ENCODE data around the gene CLDN2. TPM values are rescaled to one million over a fixed set of nuclear protein-coding genes. Genes with fewer than 3 reads are reported as not detected.
A peak's percentile ranks its signal among the peaks of the same experiment; 100 is the strongest.

Gene CLDN2
- total and polyA plus RNA-seq, 12 donors, result 0.06 to 10.0 (median 1.7) TPM

GRCh38 chrX:106889468-106889867 is 30.7 kb upstream of the CLDN2 start:
- H3K4me1 ChIP-seq (replicated peaks in 1 of 2), result no peaks in the 10 kb centered on the region
- TF ChIP-seq POLR2A (IDR thresholded peaks at IDR 0.05) (no peak), CTCF (IDR thresholded peaks at IDR 0.05) (no peak)
- no peak overlapping the region for H3K27ac ChIP-seq
- no peak overlapping the region for H3K4me3 ChIP-seq
- intact Hi-C loops (cut with DNase I), result loop anchor here in 1 of 2 donors (5.0 kb wide), 1 partner anchor 73 kb away; no protein-coding TSS in a partner anchor
- DNase-seq, result no peak
- H3K36me3 ChIP-seq (replicated peaks in 1 of 2), result no peaks in the 10 kb centered on the region
- H3K9me3 ChIP-seq (replicated peaks in 1 of 3), result no peaks in the 10 kb centered on the region
- 25 to 100% (median 80%) methylated on average over 1 of the region's 1 CpG for WGBS, 4 donors
- H3K27me3 ChIP-seq, result peaks cover 10% of the 10 kb centered on the region

- H3K4me1 ChIP-seq (replicated peaks in 1 of 2), result peaks cover 0 to 5% of the 10 kb centered on the region in 2 donors
- peak in 3 of 7 donors; percentile 37 to 57 (median 37) for DNase-seq
- H3K27ac ChIP-seq, result no peak overlapping the region
- no peaks in the 10 kb centered on the region for H3K9me3 ChIP-seq (replicated peaks in 1 of 3)
- intact Hi-C loops (cut with DNase I), result no loop called here
- peaks cover 6% of the 10 kb centered on the region for H3K27me3 ChIP-seq
- 44 to 49% (median 47%) methylated on average over 6 to 7 of the region's 7 CpGs for WGBS, 4 donors
- no peak overlapping the region for H3K4me3 ChIP-seq
- TF ChIP-seq CTCF (IDR thresholded peaks at IDR 0.05) (no peak), POLR2A (IDR thresholded peaks at IDR 0.05) (no peak)
- no peaks in the 10 kb centered on the region for H3K36me3 ChIP-seq (replicated peaks in 1 of 2)
Observed at GRCh38 chrX:106891762-106892460, 28.3 kb upstream of the CLDN2 start.

DNA sequence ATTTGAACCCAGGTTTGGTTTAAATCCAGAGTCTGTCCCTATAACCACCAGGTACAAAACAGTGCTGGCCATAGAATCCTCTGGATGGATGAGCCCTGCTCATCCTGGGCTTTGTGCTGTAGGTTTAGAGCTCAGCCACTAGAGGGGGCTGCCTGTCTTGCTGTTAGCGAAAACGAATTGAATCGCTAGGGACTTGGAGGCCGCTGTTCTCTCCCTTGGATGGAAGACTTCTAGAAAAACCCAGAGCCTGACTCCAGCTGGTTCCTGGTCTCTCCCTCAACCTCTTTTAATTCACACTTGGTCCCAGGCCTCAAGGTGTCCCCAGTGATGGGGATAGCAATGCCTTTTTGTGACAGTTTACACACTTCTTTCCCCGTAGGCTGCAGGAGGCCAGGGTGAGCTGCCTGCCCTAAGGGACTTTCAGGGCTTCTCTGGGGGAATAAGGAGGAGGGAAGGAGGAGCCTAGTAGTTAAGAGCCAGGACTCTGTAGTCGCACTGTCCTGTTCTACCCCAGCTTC is 25.8 kb upstream of the CLDN2 start:
- no peaks in the 10 kb centered on the region for H3K36me3 ChIP-seq (replicated peaks in 1 of 2)
- H3K27me3 ChIP-seq, result no peaks in the 10 kb centered on the region
- H3K4me3 ChIP-seq, result no peak overlapping the region
- 13 to 67% (median 23%) methylated on average over 1 to 6 of the region's 6 CpGs for WGBS, 4 donors
- intact Hi-C loops (cut with DNase I), result no loop called here
- H3K4me1 ChIP-seq (replicated peaks in 1 of 2), result peaks cover 0 to 8% of the 10 kb centered on the region in 2 donors
- TF ChIP-seq POLR2A (IDR thresholded peaks at IDR 0.05) (no peak), CTCF (IDR thresholded peaks at IDR 0.05) (peak; percentile 63 to 85 (median 75))
- peak overlapping the region in 3 of 5 donors; percentile 32 to 78 (median 64) for H3K27ac ChIP-seq
- DNase-seq, result peak; percentile 70 to 81 (median 73)
- no peaks in the 10 kb centered on the region for H3K9me3 ChIP-seq (replicated peaks in 1 of 3)

GRCh38 chrX:106894978-106895452 is 25.2 kb upstream of the CLDN2 start:
- H3K4me1 ChIP-seq (replicated peaks in 1 of 2), result peaks cover 0 to 8% of the 10 kb centered on the region in 2 donors
- TF ChIP-seq CTCF (IDR thresholded peaks at IDR 0.05), result no peak
- no peak for TF ChIP-seq POLR2A (IDR thresholded peaks at IDR 0.05)
- intact Hi-C loops (cut with DNase I), result loop anchor here in 1 of 2 donors (5.0 kb wide), 1 partner anchor 57 kb away; no protein-coding TSS in a partner anchor
- H3K9me3 ChIP-seq (replicated peaks in 1 of 3), result no peaks in the 10 kb centered on the region
- no peaks in the 10 kb centered on the region for H3K36me3 ChIP-seq (replicated peaks in 1 of 2)
- WGBS, 4 donors, result 13 to 33% (median 14%) methylated on average over 1 to 3 of the region's 3 CpGs; no CpG with 5 or more reads in 1 of the 4 donors
- H3K27me3 ChIP-seq, result no peaks in the 10 kb centered on the region
- H3K27ac ChIP-seq, result peak overlapping the region in 4 of 5 donors; percentile 12 to 78 (median 48)
- peak; percentile 54 to 78 (median 75) for DNase-seq
- no peak overlapping the region for H3K4me3 ChIP-seq

All from adrenal gland (tissue), 12 donors.